Loucy (cell line): ENCODE results near the gene KAT6B.
A peak's percentile ranks its signal among the peaks of the same experiment; 100 is the strongest.

Experiments used
- H2AFZ ChIP-seq: fragments of 200-600 bp; sonication (generic); 2 replicates; pipeline ENCODE4 v1.6.0; 2016; ENCODE audit warnings: antibody characterized with exemption, mild to moderate bottlenecking, low read length, moderate library complexity
- H3F3A ChIP-seq: fragments of 200-600 bp; 2 replicates; pipeline ENCODE4 v1.6.0; 2016; ENCODE audit warnings: antibody characterized with exemption, low read depth, mild to moderate bottlenecking
- H3K27me3 ChIP-seq: fragments of 200-600 bp; sonication (generic); 2 replicates; pipeline ENCODE4 v1.6.1; 2014; ENCODE audit warnings: low read length, mild to moderate bottlenecking; ENCODE audit not compliant: insufficient read depth, poor library complexity, severe bottlenecking
- H3K36me3 ChIP-seq: fragments of 200-600 bp; sonication (generic); 2 replicates; pipeline ENCODE4 v1.6.1; 2016; ENCODE audit warnings: low read length; ENCODE audit not compliant: insufficient read depth
- H3K4me1 ChIP-seq: fragments of 200-600 bp; sonication (generic); 2 replicates; pipeline ENCODE4 v1.5.1; 2014; ENCODE audit warnings: low read length, mild to moderate bottlenecking; ENCODE audit not compliant: insufficient read depth, poor library complexity, severe bottlenecking
- H3K4me2 ChIP-seq: fragments of 200-600 bp; sonication (generic); 2 replicates; pipeline ENCODE4 v1.6.0; 2014; ENCODE audit warnings: antibody characterized with exemption, low read length, low read depth, mild to moderate bottlenecking; ENCODE audit not compliant: poor library complexity, severe bottlenecking
- H3K4me3 ChIP-seq: fragments of 200-600 bp; sonication (generic); 2 replicates; pipeline ENCODE4 v1.5.1; 2014; ENCODE audit warnings: low read length, mild to moderate bottlenecking, mixed read lengths; ENCODE audit not compliant: poor library complexity, severe bottlenecking
- H3K79me2 ChIP-seq: fragments of 200-600 bp; sonication (generic); 2 replicates; pipeline ENCODE4 v1.6.1; 2014; ENCODE audit warnings: low read length; ENCODE audit not compliant: insufficient read depth
- H3K9ac ChIP-seq: fragments of 200-600 bp; sonication (generic); 2 replicates; pipeline ENCODE4 v1.6.0; 2014; ENCODE audit warnings: mild to moderate bottlenecking, low read depth, low read length, moderate library complexity; ENCODE audit not compliant: poor library complexity, severe bottlenecking
- H3K9me2 ChIP-seq: fragments of 200-600 bp; sonication (generic); replicated peaks from 2 replicates; pipeline ENCODE4 v1.6.1; 2016; ENCODE audit warnings: low read depth, low read length, mixed read lengths
- H3K9me3 ChIP-seq: fragments of 200-600 bp; sonication (generic); 2 replicates; pipeline ENCODE4 v1.6.1; 2014; ENCODE audit warnings: mild to moderate bottlenecking, antibody characterized with exemption, low read length, low read depth; ENCODE audit not compliant: insufficient read depth
- H4K20me1 ChIP-seq: fragments of 200-600 bp; sonication (generic); 2 replicates; pipeline ENCODE4 v1.6.0; 2014; ENCODE audit warnings: antibody characterized with exemption, low read length, mild to moderate bottlenecking; ENCODE audit not compliant: insufficient read depth, poor library complexity, severe bottlenecking
- CTCF ChIP-seq: fragments of 200-600 bp; sonication (generic); conservative IDR thresholded peaks from 2 replicates; pipeline ENCODE4 v1.5.1; 2014; ENCODE audit warnings: mild to moderate bottlenecking, antibody characterized with exemption, low read length
- EZH2phosphoT487 ChIP-seq: fragments of 200-600 bp; IDR thresholded peaks from 2 replicates; pipeline ENCODE4 v1.6.1; 2018; ENCODE audit warnings: antibody characterized with exemption, mild to moderate bottlenecking, moderate library complexity, borderline replicate concordance

KAT6B gene

DNA sequence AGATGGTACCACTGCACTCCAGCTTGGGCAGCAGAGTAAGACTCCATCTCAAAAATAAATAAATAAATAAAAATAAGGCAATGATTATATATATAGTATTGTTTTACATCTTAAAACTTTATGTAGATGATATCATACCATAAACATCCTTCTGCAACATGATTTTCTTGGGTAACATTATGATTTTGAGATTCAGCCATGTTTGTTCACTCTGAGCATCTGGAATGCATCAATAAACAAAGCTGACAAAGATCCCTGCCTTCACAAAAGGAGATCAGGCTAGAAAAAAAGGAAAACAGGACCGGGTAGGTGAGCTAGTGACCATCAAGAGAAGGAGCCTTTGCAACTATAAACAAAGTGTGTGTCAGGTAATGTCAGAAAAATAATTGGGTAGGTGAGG is 31.9 kb upstream of the KAT6B start:
- Histone ChIP-seq H3K9me3 (peaks cover 2% of the 10 kb centered on the region; the same call in 1 of the 2 replicates), H2AFZ (no peak overlapping the region), H4K20me1 (no peaks in the 10 kb centered on the region), H3K4me3 (no peak overlapping the region), H3K9me2 (no peaks in the 10 kb centered on the region), H3K9ac (no peak overlapping the region), H3K4me1 (peaks cover 11% of the 10 kb centered on the region), H3K36me3 (no peaks in the 10 kb centered on the region), H3F3A (no peaks in the 10 kb centered on the region), H3K27me3 (no peaks in the 10 kb centered on the region), H3K79me2 (no peaks in the 10 kb centered on the region), H3K4me2 (no peak overlapping the region)
- no peak for TF ChIP-seq CTCF
- TF ChIP-seq EZH2phosphoT487, result no peak

- Histone ChIP-seq H4K20me1 (no peaks in the 10 kb centered on the region), H3K4me2 (no peak overlapping the region), H3K36me3 (no peaks in the 10 kb centered on the region), H3K27me3 (no peaks in the 10 kb centered on the region), H3K9me2 (no peaks in the 10 kb centered on the region), H2AFZ (no peak overlapping the region), H3K4me3 (no peak overlapping the region), H3K9me3 (peaks cover 2% of the 10 kb centered on the region; the same call in 1 of the 2 replicates), H3F3A (no peaks in the 10 kb centered on the region), H3K79me2 (no peaks in the 10 kb centered on the region), H3K9ac (no peak overlapping the region), H3K4me1 (peaks cover 17% of the 10 kb centered on the region)
- TF ChIP-seq CTCF, result no peak
- TF ChIP-seq EZH2phosphoT487, result no peak
Measured at GRCh38 chr10:74797550-74797949, 28.9 kb upstream of the KAT6B start.

DNA sequence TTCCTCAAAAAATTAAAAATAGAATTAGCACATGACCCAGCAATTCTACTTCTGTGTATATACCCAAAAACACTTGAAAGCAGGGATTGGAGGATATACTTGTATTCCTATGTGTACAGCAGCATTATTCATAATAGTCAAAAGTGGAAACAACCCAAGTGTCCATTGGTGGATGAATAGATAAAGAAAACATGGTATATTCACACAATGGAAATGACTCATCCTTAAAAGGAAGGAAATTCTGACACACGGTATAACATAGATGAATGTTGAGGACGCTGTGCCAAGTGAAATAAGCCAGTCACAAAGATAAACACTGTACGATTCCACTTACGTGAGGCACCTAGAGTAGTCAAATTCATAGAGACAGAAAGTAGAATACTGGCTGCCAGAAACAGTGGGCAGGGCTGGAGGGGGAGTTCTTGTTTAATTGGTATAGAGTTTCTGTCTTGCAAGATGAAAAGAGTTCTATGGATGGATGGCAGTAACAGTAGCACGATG is 26.6 kb upstream of the KAT6B start:
- Histone ChIP-seq H3K4me1 (peaks cover 17% of the 10 kb centered on the region), H3K27me3 (no peaks in the 10 kb centered on the region), H3K9me3 (no peaks in the 10 kb centered on the region), H3K79me2 (no peaks in the 10 kb centered on the region), H3K4me2 (peak overlapping the region; percentile 24), H3K36me3 (no peaks in the 10 kb centered on the region), H3F3A (no peaks in the 10 kb centered on the region), H3K9me2 (no peaks in the 10 kb centered on the region), H4K20me1 (no peaks in the 10 kb centered on the region), H2AFZ (no peak overlapping the region), H3K9ac (no peak overlapping the region), H3K4me3 (no peak overlapping the region)
- TF ChIP-seq CTCF (no peak), EZH2phosphoT487 (no peak)
